Neural crest cell (in vitro differentiated cells): ENCODE data around the gene AUTS2. TPM values are rescaled to one million over a fixed set of nuclear protein-coding genes. Genes with fewer than 3 reads are reported as not detected.

Source experiments
- DNase-seq: peaks from one replicate; pipeline ENCODE4 v3.0.0; 2021; ENCODE audit warnings: low read depth, mixed read lengths, low spot score
- H3K27ac Mint-ChIP-seq: one replicate; pipeline ENCODE4 v1.8.0; 2021; ENCODE audit warnings: mild to moderate bottlenecking, mixed read lengths; ENCODE audit not compliant: unreplicated experiment
- H3K27me3 Mint-ChIP-seq: 2 replicates; pipeline ENCODE4 v1.8.0; 2021; ENCODE audit warnings: low read depth, mild to moderate bottlenecking, mixed read lengths
- H3K36me3 Mint-ChIP-seq: 2 replicates; pipeline ENCODE4 v1.8.0; 2021; ENCODE audit warnings: low read depth, mild to moderate bottlenecking, mixed read lengths
- H3K4me1 Mint-ChIP-seq: 2 replicates; pipeline ENCODE4 v1.8.0; 2021; ENCODE audit warnings: mixed read lengths
- H3K4me3 Mint-ChIP-seq: one replicate; pipeline ENCODE4 v1.8.0; 2021; ENCODE audit warnings: mild to moderate bottlenecking, mixed read lengths
- H3K9me3 Mint-ChIP-seq: 2 replicates; pipeline ENCODE4 v1.8.0; 2021; ENCODE audit warnings: mixed read lengths
- total RNA-seq: library from RNA; stranded (reverse); gene quantifications from 2 replicates; pipeline ENCODE4 v1.2.1, GENCODE V29; 2021
- TF ChIP-seq, protein P1 (sequence below): fragments of 200-600 bp; sonication (generic); conservative IDR thresholded peaks from 2 replicates; pipeline ENCODE4 v1.5.0; 2021; ENCODE audit warnings: antibody characterized with exemption, mild to moderate bottlenecking

AUTS2 gene
- total RNA-seq, 1 donor from 2014 or later = 152 TPM

DNA sequence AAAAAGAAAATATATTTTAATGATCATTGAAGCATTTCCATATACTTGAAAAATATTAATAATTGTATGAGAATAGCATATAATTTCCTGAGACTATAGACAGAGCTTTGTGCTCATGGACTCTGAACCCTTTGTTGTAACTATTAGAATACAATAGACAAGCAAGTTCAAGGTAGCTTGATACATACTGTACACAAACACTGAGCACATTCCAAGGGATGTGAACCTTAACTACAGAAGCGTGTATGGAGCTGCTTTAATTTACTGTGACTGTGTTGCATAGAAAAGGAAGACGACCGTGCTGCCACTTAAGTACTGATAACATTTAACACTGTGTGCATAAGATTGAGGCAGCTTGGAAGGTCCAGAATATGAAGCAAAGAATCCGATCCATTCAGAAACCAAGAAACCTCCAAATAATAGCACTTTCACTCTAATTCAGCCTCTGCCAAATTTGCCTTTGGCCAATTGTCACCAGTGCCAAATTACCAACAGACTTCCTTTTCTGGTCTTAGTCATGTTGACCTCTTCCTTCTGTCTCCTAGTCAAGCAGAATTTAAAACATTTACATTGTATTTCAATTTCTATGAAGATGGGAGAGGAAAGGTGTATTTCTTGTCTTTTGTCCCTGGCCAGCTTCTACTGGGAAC is 967.6 kb downstream of the AUTS2 start:
- H3K36me3 Mint-ChIP-seq = peaks cover 7% of the 10 kb centered on the region
- H3K9me3 Mint-ChIP-seq = no peaks in the 10 kb centered on the region
- H3K4me3 Mint-ChIP-seq = no peak overlapping the region
- H3K27ac Mint-ChIP-seq = no peak overlapping the region
- peaks cover 25% of the 10 kb centered on the region for H3K4me1 Mint-ChIP-seq
- peaks cover 49% of the 10 kb centered on the region for H3K27me3 Mint-ChIP-seq
- TF ChIP-seq, protein P1, sequence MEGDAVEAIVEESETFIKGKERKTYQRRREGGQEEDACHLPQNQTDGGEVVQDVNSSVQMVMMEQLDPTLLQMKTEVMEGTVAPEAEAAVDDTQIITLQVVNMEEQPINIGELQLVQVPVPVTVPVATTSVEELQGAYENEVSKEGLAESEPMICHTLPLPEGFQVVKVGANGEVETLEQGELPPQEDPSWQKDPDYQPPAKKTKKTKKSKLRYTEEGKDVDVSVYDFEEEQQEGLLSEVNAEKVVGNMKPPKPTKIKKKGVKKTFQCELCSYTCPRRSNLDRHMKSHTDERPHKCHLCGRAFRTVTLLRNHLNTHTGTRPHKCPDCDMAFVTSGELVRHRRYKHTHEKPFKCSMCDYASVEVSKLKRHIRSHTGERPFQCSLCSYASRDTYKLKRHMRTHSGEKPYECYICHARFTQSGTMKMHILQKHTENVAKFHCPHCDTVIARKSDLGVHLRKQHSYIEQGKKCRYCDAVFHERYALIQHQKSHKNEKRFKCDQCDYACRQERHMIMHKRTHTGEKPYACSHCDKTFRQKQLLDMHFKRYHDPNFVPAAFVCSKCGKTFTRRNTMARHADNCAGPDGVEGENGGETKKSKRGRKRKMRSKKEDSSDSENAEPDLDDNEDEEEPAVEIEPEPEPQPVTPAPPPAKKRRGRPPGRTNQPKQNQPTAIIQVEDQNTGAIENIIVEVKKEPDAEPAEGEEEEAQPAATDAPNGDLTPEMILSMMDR = no peak
- no peak for DNase-seq

DNA sequence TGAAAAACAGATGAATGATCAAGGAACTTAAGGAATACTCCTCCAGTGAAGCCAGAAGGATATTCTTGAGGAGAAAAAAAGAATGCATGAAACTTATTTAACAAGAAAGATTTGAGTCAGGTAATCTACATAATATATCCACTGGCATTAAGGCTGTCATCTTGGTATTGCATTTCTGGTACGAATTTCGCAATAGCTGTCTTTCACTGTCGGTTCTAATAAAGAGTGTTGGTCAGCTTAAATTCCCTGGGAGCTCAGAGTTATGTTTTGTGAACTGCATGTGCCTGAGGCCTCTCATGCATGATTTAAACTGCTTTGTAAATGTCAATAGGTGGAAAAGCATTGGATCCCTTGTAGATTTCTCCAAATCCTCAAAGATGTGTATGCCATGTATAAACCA is 968.4 kb downstream of the AUTS2 start:
- H3K27ac Mint-ChIP-seq = no peak overlapping the region
- H3K27me3 Mint-ChIP-seq = peaks cover 50% of the 10 kb centered on the region
- no peak overlapping the region for H3K4me3 Mint-ChIP-seq
- TF ChIP-seq, protein P1 = no peak
- H3K4me1 Mint-ChIP-seq = peaks cover 33% of the 10 kb centered on the region
- H3K9me3 Mint-ChIP-seq = no peaks in the 10 kb centered on the region
- DNase-seq = no peak
- peaks cover 7% of the 10 kb centered on the region for H3K36me3 Mint-ChIP-seq

DNA sequence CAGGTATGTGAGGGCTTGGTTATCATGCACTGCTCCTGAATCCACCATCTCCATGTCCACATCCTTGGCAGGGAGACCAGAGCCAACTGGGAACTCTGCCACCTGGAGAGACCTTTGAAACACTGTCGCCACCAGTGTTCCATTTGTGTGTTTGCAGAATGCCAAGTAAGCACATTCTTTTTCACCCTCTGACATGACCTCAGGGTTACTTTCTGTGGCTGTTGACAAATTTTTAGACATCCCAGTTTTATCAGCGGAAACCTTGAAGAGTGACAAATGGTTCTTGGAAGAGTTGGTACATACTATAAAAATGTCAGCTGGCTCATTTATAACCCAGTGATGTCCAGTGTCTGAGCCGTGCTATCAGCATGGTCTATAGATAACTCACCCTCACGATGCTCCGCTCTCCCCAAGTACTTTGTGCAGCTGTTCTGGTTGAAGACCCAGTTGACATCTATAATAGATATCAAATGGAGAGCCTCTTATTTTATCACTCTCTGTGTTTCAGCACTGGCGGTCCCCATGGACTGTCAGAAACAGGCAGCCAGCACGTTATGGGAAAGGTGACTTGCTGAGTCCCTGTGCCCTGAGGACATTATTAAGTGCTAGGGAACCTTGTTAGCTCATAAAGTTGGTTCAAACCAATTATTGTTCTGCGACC is 970.5 kb downstream of the AUTS2 start:
- TF ChIP-seq, protein P1 = no peak
- Mint-ChIP-seq H3K36me3 (peaks cover 7% of the 10 kb centered on the region), H3K27ac (no peak overlapping the region), H3K27me3 (peaks cover 52% of the 10 kb centered on the region), H3K4me3 (no peak overlapping the region), H3K4me1 (peaks cover 54% of the 10 kb centered on the region), H3K9me3 (no peaks in the 10 kb centered on the region)
- no peak for DNase-seq

DNA sequence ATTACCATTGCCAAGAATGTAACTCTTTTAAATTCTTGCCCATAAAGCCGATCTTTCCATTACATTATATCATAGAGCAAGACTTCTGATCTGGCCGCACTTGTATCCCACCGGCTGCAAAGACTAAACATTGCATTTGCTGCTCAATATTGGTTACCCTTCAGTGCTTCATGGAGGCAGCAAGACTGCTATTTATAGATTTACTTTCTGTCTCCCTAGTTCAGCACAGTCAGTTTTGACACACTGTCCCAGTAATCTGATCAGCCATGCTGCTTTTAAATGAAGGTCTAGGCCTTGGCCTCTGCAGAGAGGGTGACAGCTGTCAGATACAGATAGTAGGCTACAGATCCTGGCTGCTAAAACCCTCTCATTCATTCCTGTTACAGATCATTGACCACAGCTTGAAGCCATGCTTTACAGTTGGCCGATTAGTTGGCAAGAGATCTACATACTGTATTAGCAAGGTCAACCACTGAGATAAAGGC is 971.1 kb downstream of the AUTS2 start:
- Mint-ChIP-seq H3K4me3 (peak overlapping the region; percentile 7), H3K4me1 (peaks cover 59% of the 10 kb centered on the region), H3K27ac (no peak overlapping the region), H3K9me3 (no peaks in the 10 kb centered on the region), H3K36me3 (peaks cover 7% of the 10 kb centered on the region), H3K27me3 (peaks cover 52% of the 10 kb centered on the region)
- DNase-seq = no peak
- TF ChIP-seq, protein P1 = no peak

DNA sequence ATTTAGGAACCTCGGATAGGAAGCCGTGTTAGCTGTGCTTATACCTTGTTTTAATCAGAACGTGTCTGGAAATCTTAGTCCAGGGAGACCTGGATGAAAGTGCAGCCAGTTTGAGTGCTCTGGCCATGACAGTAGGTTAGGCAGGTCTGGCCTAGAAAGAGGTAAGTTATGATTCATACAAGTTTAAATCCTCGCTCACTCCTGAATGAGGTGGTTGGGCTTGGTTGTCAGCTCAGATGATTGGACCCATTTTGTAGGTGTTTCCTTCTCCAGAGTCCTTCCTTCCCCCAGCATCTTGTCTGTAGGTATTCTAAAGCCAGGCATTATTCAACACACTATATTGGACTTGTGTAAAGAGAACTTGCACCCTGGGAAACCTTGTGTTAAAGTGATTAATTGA is 971.8 kb downstream of the AUTS2 start:
- Mint-ChIP-seq H3K27me3 (peaks cover 52% of the 10 kb centered on the region), H3K27ac (no peak overlapping the region), H3K4me3 (no peak overlapping the region), H3K36me3 (peaks cover 7% of the 10 kb centered on the region), H3K9me3 (no peaks in the 10 kb centered on the region), H3K4me1 (peaks cover 66% of the 10 kb centered on the region)
- TF ChIP-seq, protein P1 = no peak
- DNase-seq = no peak
